Measurements from ENCODE around the gene ZNF70. TPM values are rescaled to one million over a fixed set of nuclear protein-coding genes. Genes with fewer than 3 reads are reported as not detected.

The ZNF70 gene
- total RNA-seq (8.3 and 9.6 TPM in 2 replicates), polyA plus RNA-seq (2.1 and 2.9 TPM in 2 replicates), polyA minus RNA-seq (4.5 and 8.2 TPM in 2 replicates)
- 2.3 TPM for total RNA-seq (2013)

GRCh38 chr22:23750714-23751440 lies at the start of gene ZNF70:
Gene ZNF70, minus strand, starts transcription at chr22:23751112. Its CDS starts 5,972 bp downstream, at chr22:23745140.
- Mint-ChIP-seq H3K4me3 (peak within 1 kb of the TSS; percentile 93), H3K27ac (peak within 1 kb of the TSS; percentile 99), H3K27me3 (no peaks in the 10 kb centered on the region), H3K9me3 (ENCODE audit: insufficient read depth) (no peaks in the 10 kb centered on the region), H3K4me1 (peaks cover 55% of the 10 kb centered on the region)
- Histone ChIP-seq H3K79me2 (ENCODE audit: control insufficient read depth, insufficient read depth, low read length) (peaks cover 39% of the 10 kb centered on the region), H3K36me3 (replicated peaks in 1 of 2; ENCODE audit: control extremely low read depth in 1 of 2, control insufficient read depth in 1 of 2, extremely low read depth in 1 of 2, insufficient read depth in 2 of 2, low read length in 1 of 2) (peaks cover 0 to 2% of the 10 kb centered on the region in 2 experiments), H3K27me3 (replicated peaks in 1 of 4; ENCODE audit: control extremely low read depth in 1 of 4, control insufficient read depth in 3 of 4, insufficient read depth in 4 of 4, low read length in 3 of 4) (no peaks in the 10 kb centered on the region), H4K20me1 (ENCODE audit: control insufficient read depth, insufficient read depth, low read length, poor library complexity, severe bottlenecking) (no peaks in the 10 kb centered on the region), H3K27ac (ENCODE audit: low read length in 2 of 2) (peak within 1 kb of the TSS; percentile 85 to 98), H3K9ac (ENCODE audit: low read length) (peak within 1 kb of the TSS; percentile 89), H2AFZ (ENCODE audit: insufficient read depth, low read depth, low read length, poor library complexity, severe bottlenecking) (peak within 1 kb of the TSS; percentile 88), H3K4me1 (ENCODE audit: control insufficient read depth in 2 of 2, insufficient read depth in 2 of 2, low read length in 2 of 2) (peaks cover 24 to 53% of the 10 kb centered on the region in 2 donors), H3K4me2 (replicated peaks; ENCODE audit: low read depth, low read length, poor library complexity, severe bottlenecking) (peak within 1 kb of the TSS; percentile 97), H3K4me3 (ENCODE audit: control extremely low read depth in 1 of 5, extremely low read depth in 1 of 5, insufficient read depth in 1 of 5, low read depth in 2 of 5, low read length in 4 of 5) (peak within 1 kb of the TSS; percentile 6 to 88 (median 83)), H3K9me3 (ENCODE audit: control extremely low read depth in 1 of 3, control insufficient read depth in 2 of 3, insufficient read depth in 1 of 3, low read length in 2 of 3) (peaks cover 0 to under 1% (median 0%) of the 10 kb centered on the region in 3 donors)
- no peak for TF ChIP-seq EZH2 (IDR thresholded peaks at IDR 0.05; ENCODE audit: borderline replicate concordance, insufficient read depth, low read depth, low read length, poor library complexity, severe bottlenecking)
- no peak for TF ChIP-seq CTCF (IDR thresholded peaks at IDR 0.05)
- intact Hi-C loops (cut with micrococcal nuclease) = loop anchor here (1.0 kb wide), 1 partner anchor 34 kb away; no protein-coding TSS in a partner anchor
- DNase-seq = peak; percentile 92
- WGBS (ENCODE audit: insufficient coverage) = under 1% methylated on average over 78 of the region's 78 CpGs
- ChIA-PET POLR2A (interaction anchor here (0.6 to 8.1 kb wide), 13 partner anchors 16 to 260 kb away, joined by 3 to 174 read pairs (median 12); partner anchors contain the start of genes C22orf15, CHCHD10, DERL3 and MIF), CTCF (interaction anchor here (0.9 to 13.0 kb wide), 7 partner anchors 13 to 123 kb away, joined by 3 to 188 read pairs (median 4); partner anchors contain the start of genes C22orf15, CHCHD10 and MMP11)
- ATAC-seq (ENCODE audit: low read depth) = peak; percentile 56

DNA sequence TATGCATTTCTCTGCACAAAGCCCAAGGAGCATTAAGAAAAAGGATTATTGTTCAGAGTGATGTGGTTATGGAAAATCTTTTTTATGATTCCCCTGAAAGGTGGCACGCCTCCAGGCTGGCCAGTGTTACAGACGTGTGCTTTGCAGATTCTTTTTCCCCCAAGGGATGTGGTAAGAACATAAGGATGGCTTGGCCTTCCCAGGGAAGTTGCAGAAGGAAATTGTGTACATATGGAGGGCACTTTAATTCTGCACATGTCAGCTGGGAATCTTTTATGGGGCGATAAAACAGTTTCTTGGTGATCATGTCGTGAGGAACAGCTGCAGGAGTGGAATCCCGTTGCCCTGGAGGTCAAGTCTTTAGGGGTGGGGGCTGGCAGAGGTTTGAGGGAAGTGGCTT lies 45.5 kb upstream of the ZNF70 start:
- Histone ChIP-seq H3K79me2 (ENCODE audit: control insufficient read depth, insufficient read depth, low read length) (peaks cover 44% of the 10 kb centered on the region), H3K4me2 (replicated peaks; ENCODE audit: low read depth, low read length, poor library complexity, severe bottlenecking) (no peak overlapping the region), H3K27me3 (replicated peaks in 1 of 4; ENCODE audit: control extremely low read depth in 1 of 4, control insufficient read depth in 3 of 4, insufficient read depth in 4 of 4, low read length in 3 of 4) (no peaks in the 10 kb centered on the region), H3K27ac (ENCODE audit: low read length in 2 of 2) (no peak overlapping the region), H3K9me3 (ENCODE audit: control extremely low read depth in 1 of 3, control insufficient read depth in 2 of 3, insufficient read depth in 1 of 3, low read length in 2 of 3) (no peaks in the 10 kb centered on the region), H3K4me1 (ENCODE audit: control insufficient read depth in 2 of 2, insufficient read depth in 2 of 2, low read length in 2 of 2) (peaks cover 33 to 36% of the 10 kb centered on the region in 2 donors), H3K9ac (ENCODE audit: low read length) (no peak overlapping the region), H3K36me3 (replicated peaks in 1 of 2; ENCODE audit: control extremely low read depth in 1 of 2, control insufficient read depth in 1 of 2, extremely low read depth in 1 of 2, insufficient read depth in 2 of 2, low read length in 1 of 2) (peaks cover 0 to 55% of the 10 kb centered on the region in 2 experiments), H4K20me1 (ENCODE audit: control insufficient read depth, insufficient read depth, low read length, poor library complexity, severe bottlenecking) (peaks cover 21% of the 10 kb centered on the region), H2AFZ (ENCODE audit: insufficient read depth, low read depth, low read length, poor library complexity, severe bottlenecking) (no peak overlapping the region), H3K4me3 (ENCODE audit: control extremely low read depth in 1 of 5, extremely low read depth in 1 of 5, insufficient read depth in 1 of 5, low read depth in 2 of 5, low read length in 4 of 5) (no peak overlapping the region)
- no peak for TF ChIP-seq EZH2 (IDR thresholded peaks at IDR 0.05; ENCODE audit: borderline replicate concordance, insufficient read depth, low read depth, low read length, poor library complexity, severe bottlenecking)
- peaks cover 42% of the 10 kb centered on the region for H3K4me1 Mint-ChIP-seq
- H3K27me3 Mint-ChIP-seq = no peaks in the 10 kb centered on the region
- ATAC-seq (ENCODE audit: low read depth) = no peak
- POLR2A ChIA-PET = no interaction called here
- intact Hi-C loops (cut with micrococcal nuclease) = no loop called here
- H3K4me3 Mint-ChIP-seq = no peak overlapping the region
- peak overlapping the region; percentile 63 for H3K27ac Mint-ChIP-seq
- no peaks in the 10 kb centered on the region for H3K9me3 Mint-ChIP-seq (ENCODE audit: insufficient read depth)
- CTCF ChIA-PET = no interaction called here
- WGBS (ENCODE audit: insufficient coverage) = 98% methylated on average over 4 of the region's 5 CpGs
- no peak for DNase-seq

Measured in B cell (primary cell).